Endodermal cell (in vitro differentiated cells): ENCODE data around the gene TEKT3. TPM values are rescaled to one million over a fixed set of nuclear protein-coding genes. Genes with fewer than 3 reads are reported as not detected.

Experiments used
- DNase-seq: peaks from one replicate; pipeline ENCODE4 v3.0.0-alpha.2; 2017
- H3K27ac ChIP-seq: 2 replicates; pipeline ENCODE4 v1.5.1; 2013; ENCODE audit warnings: mild to moderate bottlenecking, low read depth, low read length, moderate library complexity
- H3K27me3 ChIP-seq: 2 replicates; pipeline ENCODE4 v1.6.1; 2013; ENCODE audit warnings: mild to moderate bottlenecking, low read length, moderate library complexity; ENCODE audit not compliant: insufficient read depth, control insufficient read depth, poor library complexity, severe bottlenecking
- H3K36me3 ChIP-seq: 2 replicates; pipeline ENCODE4 v1.7.0; 2013; ENCODE audit warnings: mild to moderate bottlenecking, low read length, moderate library complexity; ENCODE audit not compliant: control insufficient read depth, insufficient read depth
- H3K4me1 ChIP-seq: one replicate; pipeline ENCODE4 v1.7.0; 2013; ENCODE audit warnings: low read length; ENCODE audit not compliant: control insufficient read depth, insufficient read depth
- H3K4me3 ChIP-seq: 2 replicates; pipeline ENCODE4 v1.5.1; 2013; ENCODE audit warnings: mild to moderate bottlenecking, low read length, moderate library complexity
- H3K9ac ChIP-seq: 2 replicates; pipeline ENCODE4 v1.6.1; 2013; ENCODE audit warnings: mild to moderate bottlenecking, low read length, moderate library complexity; ENCODE audit not compliant: poor library complexity, severe bottlenecking; ENCODE audit errors: extremely low read depth
- H3K9me3 ChIP-seq: 2 replicates; pipeline ENCODE4 v1.6.1; 2013; ENCODE audit warnings: mild to moderate bottlenecking, low read length, moderate library complexity; ENCODE audit not compliant: control insufficient read depth
- H3K27ac Mint-ChIP-seq: 2 replicates; pipeline ENCODE4 v1.8.0; 2020; ENCODE audit warnings: mixed read lengths
- H3K27me3 Mint-ChIP-seq: 2 replicates; pipeline ENCODE4 v1.8.0; 2021; ENCODE audit warnings: mild to moderate bottlenecking, mixed read lengths; ENCODE audit not compliant: insufficient read depth
- H3K36me3 Mint-ChIP-seq: 2 replicates; pipeline ENCODE4 v1.8.0; 2020; ENCODE audit warnings: low read depth, mixed read lengths
- H3K4me1 Mint-ChIP-seq: 2 replicates; pipeline ENCODE4 v1.8.0; 2020; ENCODE audit warnings: mixed read lengths
- H3K4me3 Mint-ChIP-seq: 2 replicates; pipeline ENCODE4 v1.8.0; 2020; ENCODE audit warnings: mild to moderate bottlenecking, moderate library complexity, mixed read lengths
- H3K9me3 Mint-ChIP-seq: 2 replicates; pipeline ENCODE4 v1.8.0; 2020; ENCODE audit warnings: mild to moderate bottlenecking, mixed read lengths
- CTCF ChIP-seq: fragments of 200-600 bp; sonication (generic); conservative IDR thresholded peaks from 2 replicates; pipeline ENCODE4 v1.5.0; 2021; ENCODE audit warnings: antibody characterized with exemption, mild to moderate bottlenecking
- WGBS, 2 experiments: methylation state at CpG; one replicate each; pipeline versions ENCODE4 v1.1.5 to v1.1.7; 2013; ENCODE audit warnings: missing lambda C conversion rate in 2 of 2, mixed read lengths in 1 of 2; ENCODE audit not compliant: insufficient coverage in 1 of 2, insufficient read length in 1 of 2; 5-methylcytosine and 5-hydroxymethylcytosine counted together
- long read RNA-seq, 4 experiments: library from polyadenylated mRNA in 2 of 4; library from RNA in 1 of 4; library from capped mRNA in 1 of 4; stranded (forward) in 3 of 4; unstranded in 1 of 4; transcript quantifications; one replicate each; pipeline ENCODE4 v2.0.0, GENCODE V29; 2020 to 2021; ENCODE audit warnings: inconsistent platforms in 1 of 4
- polyA plus RNA-seq, 2 experiments: library from polyadenylated mRNA; stranded (reverse); fragments of 50-300 nt; gene quantifications; one replicate each; pipeline ENCODE4 v1.2.3, GENCODE V29; 2013
- total RNA-seq, 2 donors: library from RNA; stranded (reverse); fragmentation: NEBNext Ultra II Directional in 1 of 2; extraction: Animal tissue kit (Norgen Biotek cat#: 25700) in 1 of 2; gene quantifications; 2 replicates in 1 of 2; 3 replicates in 1 of 2; pipeline ENCODE4 v1.2.1, GENCODE V29; 2021

Gene TEKT3
- 1 to 10 TPM; 1.1 to 1.6 TPM for total RNA-seq
- 1.5 TPM for polyA plus RNA-seq (2013, experiment 1 of 2)
- 1.1 TPM for polyA plus RNA-seq (2013, experiment 2 of 2)
- long read RNA-seq, experiment 1, partial matches to known transcripts: 1 of 3 reads
- long read RNA-seq, experiment 1, other reads (novel, unspliced or antisense): 2 of 3 reads
- long read RNA-seq, experiment 2, partial matches to known transcripts: 1 of 2 reads
- long read RNA-seq, experiment 2, other reads (novel, unspliced or antisense): 1 of 2 reads
- long read RNA-seq, experiment 3: 0 reads
- long read RNA-seq, experiment 4: 0 reads

- H3K27ac Mint-ChIP-seq: no peak within 1 kb of the TSS
- H3K27me3 Mint-ChIP-seq: peaks cover 55% of the 10 kb centered on the region
- 0 to 1% methylated on average over 20 to 36 of the region's 36 CpGs for WGBS, 2 experiments
- Histone ChIP-seq H3K27ac (no peak within 1 kb of the TSS), H3K4me1 (peaks cover 2% of the 10 kb centered on the region), H3K9ac (peak within 1 kb of the TSS; percentile 16), H3K9me3 (no peaks in the 10 kb centered on the region), H3K36me3 (no peaks in the 10 kb centered on the region), H3K27me3 (peaks cover 32% of the 10 kb centered on the region), H3K4me3 (peak within 1 kb of the TSS; percentile 89)
- peaks cover 3% of the 10 kb centered on the region for H3K9me3 Mint-ChIP-seq
- H3K4me1 Mint-ChIP-seq: peaks cover 6% of the 10 kb centered on the region
- no peaks in the 10 kb centered on the region for H3K36me3 Mint-ChIP-seq
- H3K4me3 Mint-ChIP-seq: peak within 1 kb of the TSS; percentile 77
- no peak for TF ChIP-seq CTCF
- DNase-seq: peak; percentile 99
These were observed at the start of gene TEKT3 for GRCh38 chr17:15341385-15341849. TSS of gene TEKT3 (minus strand) at chr17:15341597. CDS start at chr17:15331585, 10,012 bp downstream.

GRCh38 chr17:15388356-15389041 lies 47.1 kb upstream of the TEKT3 start:
- TF ChIP-seq CTCF: no peak
- H3K4me3 Mint-ChIP-seq: no peak overlapping the region
- 87 to 91% methylated on average over 6 to 8 of the region's 8 CpGs for WGBS, 2 experiments

GRCh38 chr17:15386083-15386482 lies 44.7 kb upstream of the TEKT3 start:
- 90 to 97% methylated on average over 3 to 4 of the region's 4 CpGs for whole genome bisulfite sequencing, 2 experiments
- no peak overlapping the region for H3K9ac ChIP-seq
- Mint-ChIP-seq H3K36me3 (no peaks in the 10 kb centered on the region), H3K9me3 (peaks cover 4% of the 10 kb centered on the region), H3K27ac (no peak overlapping the region), H3K27me3 (peaks cover under 1% of the 10 kb centered on the region), H3K4me1 (peaks cover 12% of the 10 kb centered on the region), H3K4me3 (no peak overlapping the region)
- no peaks in the 10 kb centered on the region for H3K27me3 ChIP-seq
- H3K27ac ChIP-seq: no peak overlapping the region
- H3K36me3 ChIP-seq: no peaks in the 10 kb centered on the region
- no peaks in the 10 kb centered on the region for H3K4me1 ChIP-seq
- no peak for TF ChIP-seq CTCF
- H3K4me3 ChIP-seq: no peak overlapping the region
- no peaks in the 10 kb centered on the region for H3K9me3 ChIP-seq
- DNase-seq: no peak

More at GRCh38 chr17:15388356-15389041, 47.1 kb upstream of the TEKT3 start:
- no peaks in the 10 kb centered on the region for H3K36me3 Mint-ChIP-seq
- no peaks in the 10 kb centered on the region for H3K27me3 ChIP-seq
- H3K4me1 ChIP-seq: no peaks in the 10 kb centered on the region
- peaks cover 12% of the 10 kb centered on the region for H3K4me1 Mint-ChIP-seq
- H3K4me3 ChIP-seq: no peak overlapping the region
- peaks cover 2% of the 10 kb centered on the region for H3K27me3 Mint-ChIP-seq
- H3K9me3 ChIP-seq: no peaks in the 10 kb centered on the region
- no peak overlapping the region for H3K27ac ChIP-seq
- no peak for DNase-seq
- no peak overlapping the region for H3K9ac ChIP-seq
- no peaks in the 10 kb centered on the region for H3K36me3 ChIP-seq
- H3K27ac Mint-ChIP-seq: no peak overlapping the region
- peaks cover 4% of the 10 kb centered on the region for H3K9me3 Mint-ChIP-seq
